BJ (cell line): Measurements from ENCODE around the gene ATP9B. TPM values are rescaled to one million over a fixed set of nuclear protein-coding genes. Genes with fewer than 3 reads are reported as not detected.

ENCODE experiments used
- CTCF ChIA-PET: fragments of 350-600 bp; formaldehyde crosslinking; extraction: SDS; loops from one replicate; lab custom pipeline; 2021; ENCODE audit warnings: antibody characterized with exemption, inconsistent platforms; lab: Yijun Ruan, JAX
- POLR2A ChIA-PET: fragments of 300-600 bp; sonication (Branson Sonifier 250); formaldehyde crosslinking; extraction: SDS; loops from one replicate; lab custom pipeline; 2021; ENCODE audit warnings: antibody characterized with exemption; lab: Charles Lee
- DNase-seq: peaks from one replicate; pipeline ENCODE4 v3.0.0-alpha.2; 2011; ENCODE audit warnings: low read depth
- H3K27me3 ChIP-seq: 2 replicates; pipeline ENCODE4 v1.6.0; 2011; ENCODE audit warnings: low read length; ENCODE audit not compliant: control insufficient read depth, insufficient read depth
- H3K36me3 ChIP-seq: 2 replicates; pipeline ENCODE4 v1.5.1; 2011; ENCODE audit warnings: low read length; ENCODE audit not compliant: control insufficient read depth, insufficient read depth
- H3K4me3 ChIP-seq: 2 replicates; pipeline ENCODE4 v1.5.1; 2011; ENCODE audit warnings: low read depth, mild to moderate bottlenecking, control low read depth, low read length
- CTCF ChIP-seq: IDR thresholded peaks from 2 replicates; pipeline ENCODE4 v1.5.1; 2011; ENCODE audit warnings: low read depth, mild to moderate bottlenecking, control low read depth, inconsistent platforms, low read length, moderate library complexity; ENCODE audit not compliant: insufficient read depth
- polyA plus RNA-seq: library from polyadenylated mRNA; depleted of rRNA; stranded (reverse); fragments of >200 nt; gene quantifications from 2 replicates; pipeline ENCODE4 v1.2.3, GENCODE V29; 2011

ATP9B gene
- polyA plus RNA-seq, 1 experiment = 17.4 TPM

- Histone ChIP-seq H3K4me3 (no peak overlapping the region), H3K27me3 (peaks cover 8% of the 10 kb centered on the region), H3K36me3 (no peaks in the 10 kb centered on the region)
- CTCF ChIA-PET = interaction anchor here (1.1 to 13.9 kb wide), 2 partner anchors 144 to 257 kb away, joined by 3 to 190 read pairs; no protein-coding TSS in a partner anchor
- no peak for DNase-seq
- TF ChIP-seq CTCF = no peak
- POLR2A ChIA-PET = no interaction called here
These were observed 317.4 kb downstream of the ATP9B start for GRCh38 chr18:79386547-79386946.

GRCh38 chr18:79387214-79387613 is 318.0 kb downstream of the ATP9B start:
- ChIA-PET POLR2A (no interaction called here), CTCF (interaction anchor here (2.7 kb wide), 1 partner anchor 8 kb away, joined by 13 read pairs; no protein-coding TSS in a partner anchor)
- no peak for DNase-seq
- H3K36me3 ChIP-seq = no peaks in the 10 kb centered on the region
- no peak overlapping the region for H3K4me3 ChIP-seq
- TF ChIP-seq CTCF = no peak
- peaks cover 9% of the 10 kb centered on the region for H3K27me3 ChIP-seq

DNA sequence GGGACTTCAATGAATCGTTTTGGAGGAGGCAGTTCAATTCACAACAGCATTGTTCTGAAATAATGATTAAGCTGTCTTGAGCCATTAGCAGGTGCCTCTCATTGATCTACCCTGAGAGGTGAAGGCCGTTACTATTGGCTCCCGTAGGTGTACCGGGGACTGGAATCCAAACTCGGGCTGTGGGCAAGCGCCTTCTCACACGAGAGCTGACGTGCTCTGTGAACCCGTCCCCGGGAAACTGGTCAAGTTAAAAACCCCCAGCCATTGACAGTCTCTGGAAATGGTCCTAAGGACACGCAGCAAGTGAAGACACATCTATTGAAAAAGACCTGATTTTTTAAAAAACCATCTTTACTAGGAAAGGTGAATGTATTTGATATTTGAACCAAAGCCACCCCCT is 318.4 kb downstream of the ATP9B start:
- peaks cover 12% of the 10 kb centered on the region for H3K27me3 ChIP-seq
- CTCF ChIA-PET = interaction anchor here (1.4 to 2.7 kb wide), 2 partner anchors 9 to 256 kb away, joined by 4 to 13 read pairs; no protein-coding TSS in a partner anchor

DNA sequence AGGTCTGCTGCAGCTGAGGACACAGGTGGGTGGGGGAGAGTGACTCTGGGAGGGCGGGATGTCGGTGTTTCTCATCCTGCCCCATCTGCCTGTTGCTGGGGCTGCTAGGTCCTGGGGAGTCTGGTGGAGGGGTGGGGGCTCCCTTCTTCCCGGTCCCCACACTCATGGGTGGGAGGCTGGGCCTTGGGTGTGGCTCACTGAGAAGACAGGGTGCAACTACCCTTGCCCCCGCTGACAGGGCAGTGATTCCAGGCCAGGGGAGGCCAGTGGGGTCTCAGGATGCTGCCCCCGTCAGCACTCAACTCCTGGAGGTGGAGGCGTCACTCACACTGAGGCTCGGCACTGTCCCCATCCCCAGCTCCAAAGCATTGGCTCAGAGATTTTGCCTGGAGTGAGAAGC is 318.8 kb downstream of the ATP9B start:
- Histone ChIP-seq H3K4me3 (no peak overlapping the region), H3K36me3 (no peaks in the 10 kb centered on the region), H3K27me3 (peaks cover 13% of the 10 kb centered on the region)
- no peak for DNase-seq
- no peak for TF ChIP-seq CTCF
- POLR2A ChIA-PET = no interaction called here
- CTCF ChIA-PET = interaction anchor here (1.1 to 2.7 kb wide), 3 partner anchors 9 to 255 kb away, joined by 4 to 13 read pairs (median 4); no protein-coding TSS in a partner anchor

More for the DNA sequence above, 318.4 kb downstream of the ATP9B start:
- no peak for TF ChIP-seq CTCF
- Histone ChIP-seq H3K36me3 (no peaks in the 10 kb centered on the region), H3K4me3 (no peak overlapping the region)
- no peak for DNase-seq
- POLR2A ChIA-PET = no interaction called here

- ChIA-PET POLR2A (no interaction called here), CTCF (interaction anchor here (1.9 to 4.7 kb wide), 3 partner anchors 9 to 141 kb away, joined by 6 to 38 read pairs (median 13); no protein-coding TSS in a partner anchor)
- H3K4me3 ChIP-seq = no peak overlapping the region
- no peak for DNase-seq
- peaks cover 13% of the 10 kb centered on the region for H3K27me3 ChIP-seq
- no peaks in the 10 kb centered on the region for H3K36me3 ChIP-seq
- TF ChIP-seq CTCF = no peak
These were observed 320.5 kb downstream of the ATP9B start for GRCh38 chr18:79389689-79390088.
